ENCODE measurements around the gene RFX2. TPM values are rescaled to one million over a fixed set of nuclear protein-coding genes. Genes with fewer than 3 reads are reported as not detected.

Gene RFX2
- total and polyA plus RNA-seq, 4 donors = 0.67 to 5.1 (median 2.8) TPM

GRCh38 chr19:5968431-5969373 lies 141.6 kb downstream of the RFX2 start:
- peak overlapping the region in 1 of 2 donors; percentile 13 for H3K9ac ChIP-seq (ENCODE audit: low read depth in 1 of 2, low read length in 2 of 2)
- H3K27me3 ChIP-seq (ENCODE audit: control insufficient read depth in 4 of 4, insufficient read depth in 4 of 4, low read length in 3 of 4) = no peaks in the 10 kb centered on the region
- DNase-seq (ENCODE audit: low spot score) = no peak
- no peak for TF ChIP-seq RAD21 (IDR thresholded peaks at IDR 0.05)
- no peak overlapping the region for H3K4me3 ChIP-seq (ENCODE audit: low read depth in 1 of 3, low read length in 3 of 3)
- peaks cover 0 to 3% (median 0%) of the 10 kb centered on the region in 4 donors for H3K36me3 ChIP-seq (ENCODE audit: control insufficient read depth in 4 of 4, insufficient read depth in 3 of 4, low read depth in 1 of 4, low read length in 3 of 4)
- peak overlapping the region; percentile 72 to 84 for H3K27ac ChIP-seq (ENCODE audit: low read depth in 1 of 2, low read length in 2 of 2)
- WGBS = 53% methylated on average over 18 of the region's 18 CpGs
- no peaks in the 10 kb centered on the region for H3K9me3 ChIP-seq (ENCODE audit: control insufficient read depth in 4 of 4, low read length in 3 of 4)
- peaks cover 2 to 21% (median 11%) of the 10 kb centered on the region in 4 donors for H3K4me1 ChIP-seq (ENCODE audit: control insufficient read depth in 4 of 4, insufficient read depth in 4 of 4, low read length in 3 of 4)

- H3K9me3 ChIP-seq (ENCODE audit: control insufficient read depth in 4 of 4, low read length in 3 of 4) = no peaks in the 10 kb centered on the region
- TF ChIP-seq JUND (IDR thresholded peaks at IDR 0.05) (peak in 1 of 2 donors; percentile 21), CTCF (IDR thresholded peaks at IDR 0.05; ENCODE audit: low read depth, low read length, missing input control) (peak; percentile 78), EGR1 (IDR thresholded peaks at IDR 0.05; ENCODE audit: low read depth in 2 of 2) (peak in 1 of 2 donors; percentile 27), ZBTB33 (IDR thresholded peaks at IDR 0.05) (no peak), HNF4G (IDR thresholded peaks at IDR 0.05) (no peak), MAX (IDR thresholded peaks at IDR 0.05) (no peak), REST (IDR thresholded peaks at IDR 0.05) (no peak), FOXA2 (IDR thresholded peaks at IDR 0.05) (no peak), YY1 (IDR thresholded peaks at IDR 0.05) (peak; percentile 73), SP1 (IDR thresholded peaks at IDR 0.05) (peak; percentile 39), RXRA (IDR thresholded peaks at IDR 0.05) (peak in 1 of 2 donors; percentile 40), NR2F2 (IDR thresholded peaks at IDR 0.05) (peak; percentile 45), FOXA1 (IDR thresholded peaks at IDR 0.05) (no peak), HNF4A (conservative IDR thresholded peaks at IDR 0.05) (no peak), ATF3 (IDR thresholded peaks at IDR 0.05) (no peak), RAD21 (IDR thresholded peaks at IDR 0.05) (peak; percentile 82 to 87), GABPA (IDR thresholded peaks at IDR 0.05 in 1 of 2, conservative IDR thresholded peaks at IDR 0.05 in 1 of 2) (peak in 1 of 2 donors; percentile 30), TAF1 (conservative IDR thresholded peaks at IDR 0.05) (no peak)
- H3K4me1 ChIP-seq (ENCODE audit: control insufficient read depth in 4 of 4, insufficient read depth in 4 of 4, low read length in 3 of 4) = peaks cover 6 to 21% (median 14%) of the 10 kb centered on the region in 4 donors
- peak overlapping the region; percentile 72 to 84 for H3K27ac ChIP-seq (ENCODE audit: low read depth in 1 of 2, low read length in 2 of 2)
- no peaks in the 10 kb centered on the region for H3K36me3 ChIP-seq (ENCODE audit: control insufficient read depth in 4 of 4, insufficient read depth in 3 of 4, low read depth in 1 of 4, low read length in 3 of 4)
- peak; percentile 70 for DNase-seq (ENCODE audit: low spot score)
- 4% methylated on average over 10 of the region's 10 CpGs for WGBS
- H3K9ac ChIP-seq (ENCODE audit: low read depth in 1 of 2, low read length in 2 of 2) = peak overlapping the region in 1 of 2 donors; percentile 33
- H3K4me3 ChIP-seq (ENCODE audit: low read depth in 1 of 3, low read length in 3 of 3) = no peak overlapping the region
- no peaks in the 10 kb centered on the region for H3K27me3 ChIP-seq (ENCODE audit: control insufficient read depth in 4 of 4, insufficient read depth in 4 of 4, low read length in 3 of 4)
These were observed 142.3 kb downstream of the RFX2 start for GRCh38 chr19:5967994-5968430.
